Endodermal cell (in vitro differentiated cells): ENCODE data around the gene TRUB2. TPM values are rescaled to one million over a fixed set of nuclear protein-coding genes. Genes with fewer than 3 reads are reported as not detected.

Experiments used
- DNase-seq: peaks from one replicate; pipeline ENCODE4 v3.0.0-alpha.2; 2017
- H3K27ac ChIP-seq: 2 replicates; pipeline ENCODE4 v1.5.1; 2013; ENCODE audit warnings: mild to moderate bottlenecking, low read depth, low read length, moderate library complexity
- H3K27me3 ChIP-seq: 2 replicates; pipeline ENCODE4 v1.6.1; 2013; ENCODE audit warnings: mild to moderate bottlenecking, low read length, moderate library complexity; ENCODE audit not compliant: insufficient read depth, control insufficient read depth, poor library complexity, severe bottlenecking
- H3K36me3 ChIP-seq: 2 replicates; pipeline ENCODE4 v1.7.0; 2013; ENCODE audit warnings: mild to moderate bottlenecking, low read length, moderate library complexity; ENCODE audit not compliant: control insufficient read depth, insufficient read depth
- H3K4me1 ChIP-seq: one replicate; pipeline ENCODE4 v1.7.0; 2013; ENCODE audit warnings: low read length; ENCODE audit not compliant: control insufficient read depth, insufficient read depth
- H3K4me3 ChIP-seq: 2 replicates; pipeline ENCODE4 v1.5.1; 2013; ENCODE audit warnings: mild to moderate bottlenecking, low read length, moderate library complexity
- H3K9ac ChIP-seq: 2 replicates; pipeline ENCODE4 v1.6.1; 2013; ENCODE audit warnings: mild to moderate bottlenecking, low read length, moderate library complexity; ENCODE audit not compliant: poor library complexity, severe bottlenecking; ENCODE audit errors: extremely low read depth
- H3K9me3 ChIP-seq: 2 replicates; pipeline ENCODE4 v1.6.1; 2013; ENCODE audit warnings: mild to moderate bottlenecking, low read length, moderate library complexity; ENCODE audit not compliant: control insufficient read depth
- H3K27ac Mint-ChIP-seq: 2 replicates; pipeline ENCODE4 v1.8.0; 2020; ENCODE audit warnings: mixed read lengths
- H3K27me3 Mint-ChIP-seq: 2 replicates; pipeline ENCODE4 v1.8.0; 2021; ENCODE audit warnings: mild to moderate bottlenecking, mixed read lengths; ENCODE audit not compliant: insufficient read depth
- H3K36me3 Mint-ChIP-seq: 2 replicates; pipeline ENCODE4 v1.8.0; 2020; ENCODE audit warnings: low read depth, mixed read lengths
- H3K4me1 Mint-ChIP-seq: 2 replicates; pipeline ENCODE4 v1.8.0; 2020; ENCODE audit warnings: mixed read lengths
- H3K4me3 Mint-ChIP-seq: 2 replicates; pipeline ENCODE4 v1.8.0; 2020; ENCODE audit warnings: mild to moderate bottlenecking, moderate library complexity, mixed read lengths
- H3K9me3 Mint-ChIP-seq: 2 replicates; pipeline ENCODE4 v1.8.0; 2020; ENCODE audit warnings: mild to moderate bottlenecking, mixed read lengths
- CTCF ChIP-seq: fragments of 200-600 bp; sonication (generic); conservative IDR thresholded peaks from 2 replicates; pipeline ENCODE4 v1.5.0; 2021; ENCODE audit warnings: antibody characterized with exemption, mild to moderate bottlenecking
- WGBS, 2 experiments: methylation state at CpG; one replicate each; pipeline versions ENCODE4 v1.1.5 to v1.1.7; 2013; ENCODE audit warnings: missing lambda C conversion rate in 2 of 2, mixed read lengths in 1 of 2; ENCODE audit not compliant: insufficient coverage in 1 of 2, insufficient read length in 1 of 2; 5-methylcytosine and 5-hydroxymethylcytosine counted together
- total RNA-seq, 2 donors: library from RNA; stranded (reverse); fragmentation: NEBNext Ultra II Directional in 1 of 2; extraction: Animal tissue kit (Norgen Biotek cat#: 25700) in 1 of 2; gene quantifications; 2 replicates in 1 of 2; 3 replicates in 1 of 2; pipeline ENCODE4 v1.2.1, GENCODE V29; 2021

TRUB2 gene
- total RNA-seq, 2 donors from 2014 or later = 30.6 to 31.8 TPM

- peaks cover 5% of the 10 kb centered on the region for H3K27me3 Mint-ChIP-seq
- H3K4me3 Mint-ChIP-seq = no peak overlapping the region
- 91 to 92% methylated on average over 6 to 7 of the region's 8 CpGs for WGBS, 2 experiments
- Histone ChIP-seq H3K27me3 (no peaks in the 10 kb centered on the region), H3K9ac (no peak overlapping the region), H3K9me3 (no peaks in the 10 kb centered on the region), H3K4me3 (no peak overlapping the region), H3K36me3 (peaks cover 5% of the 10 kb centered on the region), H3K27ac (no peak overlapping the region), H3K4me1 (no peaks in the 10 kb centered on the region)
- no peaks in the 10 kb centered on the region for H3K9me3 Mint-ChIP-seq
- no peak overlapping the region for H3K27ac Mint-ChIP-seq
- DNase-seq = no peak
- H3K4me1 Mint-ChIP-seq = no peaks in the 10 kb centered on the region
- peaks cover 20% of the 10 kb centered on the region for H3K36me3 Mint-ChIP-seq
- TF ChIP-seq CTCF = no peak
These were observed 35.8 kb upstream of the TRUB2 start for GRCh38 chr9:128358090-128358489.

- WGBS, 2 experiments = 94 to 98% methylated on average over 16 to 19 of the region's 19 CpGs
- H3K27ac Mint-ChIP-seq = no peak overlapping the region
- TF ChIP-seq CTCF = no peak
These were observed 33.2 kb upstream of the TRUB2 start for GRCh38 chr9:128355451-128355850.

GRCh38 chr9:128349772-128350171, 27.5 kb upstream of the TRUB2 start:
- H3K27me3 Mint-ChIP-seq = no peaks in the 10 kb centered on the region
- Histone ChIP-seq H3K9me3 (no peaks in the 10 kb centered on the region), H3K9ac (no peak overlapping the region), H3K27ac (no peak overlapping the region), H3K4me3 (no peak overlapping the region), H3K4me1 (no peaks in the 10 kb centered on the region), H3K36me3 (peaks cover 31% of the 10 kb centered on the region), H3K27me3 (no peaks in the 10 kb centered on the region)
- no peak overlapping the region for H3K4me3 Mint-ChIP-seq
- no peaks in the 10 kb centered on the region for H3K4me1 Mint-ChIP-seq
- no peak for DNase-seq
- H3K9me3 Mint-ChIP-seq = no peaks in the 10 kb centered on the region
- H3K36me3 Mint-ChIP-seq = peaks cover 55% of the 10 kb centered on the region
- TF ChIP-seq CTCF = no peak
- whole genome bisulfite sequencing, 2 experiments = 93 to 95% methylated on average over 5 to 6 of the region's 6 CpGs
- no peak overlapping the region for H3K27ac Mint-ChIP-seq

More at GRCh38 chr9:128355451-128355850, 33.2 kb upstream of the TRUB2 start:
- Histone ChIP-seq H3K9ac (no peak overlapping the region), H3K4me3 (no peak overlapping the region), H3K9me3 (no peaks in the 10 kb centered on the region), H3K27ac (no peak overlapping the region), H3K4me1 (no peaks in the 10 kb centered on the region), H3K27me3 (no peaks in the 10 kb centered on the region), H3K36me3 (peaks cover 16% of the 10 kb centered on the region)
- H3K4me3 Mint-ChIP-seq = no peak overlapping the region
- H3K36me3 Mint-ChIP-seq = peaks cover 35% of the 10 kb centered on the region
- no peaks in the 10 kb centered on the region for H3K27me3 Mint-ChIP-seq
- no peaks in the 10 kb centered on the region for H3K9me3 Mint-ChIP-seq
- H3K4me1 Mint-ChIP-seq = no peaks in the 10 kb centered on the region
- DNase-seq = no peak
